ELF-1 (cell line): ENCODE measurements around the gene FOXO3.
A peak's percentile ranks its signal among the peaks of the same experiment; 100 is the strongest.

Experiments
- DNase-seq: peaks from one replicate; pipeline ENCODE4 v3.0.0-alpha.2; 2016; ENCODE audit warnings: low read depth, low spot score

FOXO3 gene

GRCh38 chr6:108711071-108711470 lies 150.4 kb downstream of the FOXO3 start:
- DNase-seq, result no peak

GRCh38 chr6:108711826-108712225 lies 151.1 kb downstream of the FOXO3 start:
- DNase-seq, result no peak

DNA sequence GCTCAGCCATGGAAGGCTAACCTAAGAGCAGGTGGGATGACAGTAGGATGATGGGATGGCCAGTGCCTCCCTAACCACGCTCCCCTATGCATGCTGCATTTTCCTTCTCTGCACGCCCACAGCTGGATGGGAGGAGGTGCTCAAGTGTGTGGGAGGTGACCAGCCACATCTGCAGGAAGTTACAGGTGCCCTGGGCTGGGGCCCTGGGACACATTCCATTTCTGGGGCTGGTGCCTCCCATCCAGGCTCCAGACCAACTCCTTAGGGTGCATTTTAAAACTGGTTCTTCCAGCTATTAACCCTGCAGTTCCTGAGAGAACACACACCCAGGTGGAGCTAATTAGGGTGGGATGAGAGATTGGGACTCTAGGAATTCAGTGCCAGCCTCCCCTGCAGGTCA lies 152.2 kb downstream of the FOXO3 start:
- peak; percentile 68 for DNase-seq

GRCh38 chr6:108714101-108714765 lies 153.5 kb downstream of the FOXO3 start:
- DNase-seq, result no peak

DNA sequence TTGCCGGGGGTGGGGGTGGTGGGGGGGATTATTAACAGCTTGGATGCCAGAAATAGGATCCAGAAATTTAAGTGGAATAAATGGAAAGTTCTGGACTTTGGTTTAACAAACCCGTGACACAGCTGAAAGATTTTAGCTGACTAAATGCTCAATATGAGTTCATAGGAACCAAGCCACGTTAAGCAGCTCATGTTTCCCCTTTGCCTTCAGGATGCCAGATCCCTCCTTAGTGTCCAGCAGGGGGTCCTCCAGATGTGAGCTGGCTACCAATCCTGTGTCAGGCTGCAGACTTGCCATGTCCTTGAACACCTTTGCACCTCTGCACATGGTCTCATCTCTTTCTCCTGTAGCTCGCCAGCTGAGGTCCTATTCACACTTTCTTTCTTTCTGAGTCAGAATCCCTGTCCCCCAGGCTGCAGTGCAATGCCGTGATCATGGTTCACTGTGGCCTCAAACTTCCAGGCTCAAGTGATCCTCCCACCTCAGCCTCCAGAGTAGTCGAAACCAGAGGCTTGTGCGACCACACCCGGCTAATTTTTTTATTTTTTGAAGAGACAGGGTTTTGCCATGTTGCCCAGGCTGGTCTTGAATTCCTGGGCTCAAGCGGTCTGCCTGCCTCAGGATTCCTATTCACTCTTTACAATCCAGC lies 154.2 kb downstream of the FOXO3 start:
- DNase-seq, result no peak

DNA sequence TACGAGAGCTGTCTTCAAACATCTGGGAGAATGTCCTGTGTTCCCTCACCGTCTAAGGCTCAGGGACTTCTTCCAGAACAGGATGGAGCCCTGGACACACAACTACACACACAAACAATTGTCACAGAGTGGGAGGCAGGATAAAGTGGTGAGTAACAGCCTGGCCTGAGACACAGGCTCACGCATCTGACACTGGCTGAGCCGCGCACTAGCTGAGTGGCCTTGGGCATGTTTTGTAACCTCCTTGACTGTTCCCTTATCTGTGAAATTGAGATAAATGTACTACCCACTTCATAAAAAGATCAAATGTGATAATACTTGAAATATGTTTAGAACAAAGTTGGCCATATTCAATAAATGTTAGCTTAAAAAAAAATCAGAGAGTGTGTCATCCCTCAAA lies 155.1 kb downstream of the FOXO3 start:
- DNase-seq, result no peak

- no peak for DNase-seq
These were observed 156.4 kb downstream of the FOXO3 start for GRCh38 chr6:108716801-108717791.

GRCh38 chr6:108719477-108719876 lies 158.8 kb downstream of the FOXO3 start:
- no peak for DNase-seq

DNA sequence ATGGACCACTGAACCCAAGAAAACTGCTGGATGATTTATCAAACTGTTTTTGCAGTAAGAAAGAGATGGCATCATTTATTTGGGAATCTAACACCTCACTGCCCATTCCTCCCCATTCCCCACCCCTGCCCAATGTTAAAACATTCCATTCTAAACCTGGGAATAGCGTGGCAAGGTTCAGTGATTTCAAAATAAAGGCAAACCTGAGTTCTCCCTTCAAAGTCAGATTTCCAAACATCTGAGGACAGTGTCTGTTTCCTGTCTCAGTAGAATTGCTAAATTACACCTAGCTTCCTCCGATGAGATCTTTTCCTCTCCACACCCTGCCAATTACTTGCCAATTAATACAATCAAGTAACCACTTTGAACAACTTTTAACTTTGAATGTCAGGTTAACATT lies 160.1 kb downstream of the FOXO3 start:
- DNase-seq, result no peak

GRCh38 chr6:108721286-108721685 lies 160.6 kb downstream of the FOXO3 start:
- DNase-seq, result no peak

DNA sequence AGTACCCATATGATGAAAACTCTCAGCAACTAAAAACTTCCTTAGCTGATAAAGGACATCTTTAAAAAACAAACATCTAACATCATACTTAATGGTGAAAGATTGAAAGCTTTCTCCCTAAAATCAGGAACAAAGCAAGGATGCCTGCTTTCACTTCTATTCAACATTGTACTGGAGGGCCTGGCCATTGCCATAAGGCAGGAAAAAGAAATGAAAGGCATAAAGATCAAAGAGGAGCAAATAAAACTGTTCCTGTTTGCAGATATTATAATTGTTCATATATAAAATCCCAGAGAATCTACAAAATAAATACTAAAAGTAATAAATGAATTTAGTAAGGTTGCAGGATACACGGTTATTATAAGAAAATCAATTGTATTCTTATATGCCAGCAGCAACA lies 162.9 kb downstream of the FOXO3 start:
- DNase-seq, result no peak

DNA sequence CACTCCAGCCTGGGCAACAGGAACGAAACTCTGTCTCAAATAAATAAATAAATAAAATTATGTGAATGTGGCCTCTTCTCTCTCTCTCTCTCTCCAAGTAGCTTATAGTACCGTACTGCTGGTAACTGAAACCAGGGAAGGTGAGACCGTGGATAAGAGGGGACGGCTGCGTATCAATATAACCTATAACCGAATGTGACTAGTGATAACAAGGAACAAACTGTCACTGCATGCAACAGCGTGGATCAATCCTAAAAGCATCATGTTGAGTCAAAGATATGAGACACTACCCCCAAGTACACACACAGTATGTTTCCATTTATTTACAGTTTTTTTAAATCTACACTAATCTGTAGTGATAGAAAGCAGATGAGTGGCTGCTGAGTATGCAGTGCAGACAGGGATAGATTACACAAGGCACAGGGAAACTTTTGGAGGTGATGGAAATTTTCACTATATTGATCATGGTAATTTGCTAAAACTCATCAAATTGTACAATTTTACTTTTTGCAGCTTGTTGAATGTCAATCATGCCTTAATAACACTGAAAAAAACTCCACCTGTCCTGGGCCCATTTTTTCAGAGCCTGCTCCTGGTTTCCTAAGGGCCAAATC lies 166.1 kb downstream of the FOXO3 start:
- no peak for DNase-seq

DNA sequence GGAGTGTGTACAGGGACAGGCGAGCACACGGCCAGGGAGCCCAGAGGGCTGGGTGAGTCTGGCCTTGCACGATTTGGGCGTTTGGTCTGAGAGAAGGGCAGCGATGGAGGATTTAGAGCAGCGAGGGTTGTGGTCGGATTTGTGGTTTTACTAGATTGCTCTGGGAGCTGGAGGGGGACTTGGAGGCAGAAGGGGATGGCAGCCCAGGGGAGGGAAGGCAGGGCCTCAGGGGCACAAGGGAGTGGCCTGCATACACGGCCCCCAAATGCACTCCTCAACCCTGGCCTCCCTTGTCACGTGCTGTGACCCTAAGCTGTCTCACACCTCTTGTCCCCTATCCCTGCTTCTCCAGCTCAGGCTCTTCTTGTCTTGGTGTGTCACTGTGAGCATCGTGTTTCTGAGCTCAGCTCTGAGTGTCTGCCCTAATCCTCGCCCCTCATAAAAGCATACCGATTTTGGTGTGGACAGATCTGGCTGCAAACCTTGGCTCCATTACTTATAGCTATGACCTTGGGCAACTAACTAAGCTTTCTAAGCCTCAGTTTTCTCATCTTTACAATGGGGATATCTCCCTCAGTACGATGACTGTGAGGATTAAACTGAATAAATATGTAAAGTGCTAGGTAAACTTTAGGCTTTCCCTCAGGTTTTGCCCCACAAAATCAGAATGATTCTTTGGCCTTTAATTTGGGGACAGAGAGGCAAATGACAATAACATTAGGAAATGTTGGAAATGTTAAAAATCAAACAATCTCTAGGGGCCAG lies 167.4 kb downstream of the FOXO3 start:
- DNase-seq, result no peak

- DNase-seq, result no peak
These were observed 168.1 kb downstream of the FOXO3 start for GRCh38 chr6:108728826-108729225.

DNA sequence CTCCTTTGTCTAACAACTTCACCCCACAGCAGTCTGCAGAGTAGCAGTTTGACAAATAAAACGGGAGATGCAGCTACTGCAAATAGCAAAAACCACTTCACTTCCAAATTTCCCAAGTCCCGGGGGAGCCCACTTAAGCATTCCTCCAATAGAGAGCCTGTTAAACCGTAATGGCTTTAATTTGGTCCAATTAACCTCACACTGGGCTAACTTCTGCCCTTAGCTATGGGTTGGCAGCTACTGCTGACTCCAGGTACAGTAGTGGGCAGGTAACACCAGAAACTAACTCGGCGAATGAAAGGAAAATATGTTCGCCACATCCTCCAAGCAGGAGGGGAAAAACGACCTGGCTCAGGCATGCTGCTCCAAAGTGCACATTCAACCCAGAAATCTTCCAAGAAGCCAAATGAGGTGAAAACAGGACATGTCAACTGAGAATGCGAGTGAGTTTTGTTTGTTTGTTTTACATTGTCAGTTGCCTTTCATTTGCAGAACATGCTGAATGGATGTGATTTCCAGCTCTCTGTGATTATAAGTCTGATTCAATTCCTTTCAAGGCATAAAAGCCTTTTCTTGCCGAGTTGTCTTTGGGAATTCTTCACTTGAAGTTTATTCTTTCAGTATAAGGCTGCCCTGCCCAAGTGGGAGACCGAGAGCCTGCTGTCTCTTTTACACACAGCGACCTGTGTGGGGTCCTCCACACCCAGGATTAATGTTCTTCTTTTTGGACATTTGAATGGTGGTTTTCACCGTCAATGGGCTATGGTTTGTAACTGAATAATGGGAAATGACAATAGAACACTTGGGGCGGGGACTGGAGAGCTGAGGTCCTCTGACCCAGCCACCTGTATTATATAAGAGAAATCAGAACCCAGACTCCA lies 170.2 kb downstream of the FOXO3 start:
- no peak for DNase-seq

GRCh38 chr6:108732091-108732870 lies 171.6 kb downstream of the FOXO3 start:
- DNase-seq, result peak; percentile 52

GRCh38 chr6:108733051-108733450 lies 172.3 kb downstream of the FOXO3 start:
- no peak for DNase-seq

DNA sequence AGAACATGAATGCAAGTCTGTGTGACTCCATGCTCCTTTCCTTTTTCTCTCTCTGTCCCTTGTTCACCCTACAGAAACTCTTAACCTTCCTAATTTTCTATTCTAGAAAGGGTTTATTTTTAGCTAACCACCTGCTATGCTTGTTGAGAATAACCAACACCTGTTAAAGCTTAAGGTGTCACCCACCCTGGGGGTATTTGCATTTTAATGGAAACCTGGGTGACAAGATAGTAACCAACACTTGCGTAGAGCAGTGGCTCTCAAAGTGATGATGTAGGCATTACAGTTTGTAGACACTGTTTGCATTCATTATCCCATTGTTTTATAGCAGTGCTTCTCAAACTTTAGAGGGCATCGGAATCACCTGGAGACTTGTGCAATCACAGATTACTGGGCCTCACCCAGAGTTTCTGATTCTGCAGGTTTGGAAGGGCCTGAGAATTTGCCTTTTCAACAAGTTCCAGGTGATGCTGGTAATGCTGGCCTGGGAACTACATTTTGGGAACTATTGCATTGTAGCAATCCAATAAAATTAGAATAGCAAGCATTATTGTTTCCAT lies 173.1 kb downstream of the FOXO3 start:
- DNase-seq, result no peak
